Activated CD8-positive, alpha-beta memory T cell treated with anti-CD3 and anti-CD28 coated beads for 4 hours (primary cell): Measurements from ENCODE around the gene ANKS1B.
"Not testable (repeated sequence)": the region's sequence is repeated elsewhere in the genome, so short reads cannot be mapped to it uniquely, and the experiment has no call there.

Experiments
- DNase-seq, 2 donors: peaks; one replicate each; pipeline ENCODE4 v3.0.0-alpha.2; 2020; ENCODE audit warnings: low read depth in 2 of 2

Gene ANKS1B

GRCh38 chr12:99059824-99060511 is 924.8 kb downstream of the ANKS1B start:
- DNase-seq = no peak

GRCh38 chr12:99057670-99058069 is 927.1 kb downstream of the ANKS1B start:
- DNase-seq = no peak

- DNase-seq = no peak
These were observed 928.5 kb downstream of the ANKS1B start for GRCh38 chr12:99056186-99056585.

GRCh38 chr12:99055299-99055698 is 929.4 kb downstream of the ANKS1B start:
- no peak for DNase-seq

GRCh38 chr12:99054601-99055128 is 930.1 kb downstream of the ANKS1B start:
- no peak for DNase-seq

GRCh38 chr12:99053616-99054362 is 930.9 kb downstream of the ANKS1B start:
- DNase-seq = no peak

- no peak for DNase-seq
These were observed 935.0 kb downstream of the ANKS1B start for GRCh38 chr12:99049774-99050173.

GRCh38 chr12:99045158-99045557 is 939.6 kb downstream of the ANKS1B start:
- no peak for DNase-seq

GRCh38 chr12:99043319-99043914 is 941.3 kb downstream of the ANKS1B start:
- no peak for DNase-seq

- DNase-seq = no peak
These were observed 942.5 kb downstream of the ANKS1B start for GRCh38 chr12:99042226-99042625.

- no peak for DNase-seq
These were observed 945.2 kb downstream of the ANKS1B start for GRCh38 chr12:99039367-99040120.

GRCh38 chr12:99036566-99036965 is 948.2 kb downstream of the ANKS1B start:
- DNase-seq = no peak

GRCh38 chr12:99035803-99036202 is 948.9 kb downstream of the ANKS1B start:
- DNase-seq = no peak

- not testable (repeated sequence) for DNase-seq
These were observed 950.5 kb downstream of the ANKS1B start for GRCh38 chr12:99034201-99034600.

GRCh38 chr12:99029511-99030271 is 955.0 kb downstream of the ANKS1B start:
- DNase-seq = no peak

- DNase-seq = no peak
These were observed 957.3 kb downstream of the ANKS1B start for GRCh38 chr12:99027461-99027860.

- DNase-seq = no peak
These were observed 957.7 kb downstream of the ANKS1B start for GRCh38 chr12:99027055-99027393.

GRCh38 chr12:99026332-99027054 is 958.2 kb downstream of the ANKS1B start:
- DNase-seq = no peak

GRCh38 chr12:99024870-99025269 is 959.9 kb downstream of the ANKS1B start:
- DNase-seq = no peak

GRCh38 chr12:99024191-99024590 is 960.5 kb downstream of the ANKS1B start:
- DNase-seq = no peak

- no peak for DNase-seq
These were observed 963.9 kb downstream of the ANKS1B start for GRCh38 chr12:99020871-99021270.
